ENCODE data around the gene ZBTB34.

DNA sequence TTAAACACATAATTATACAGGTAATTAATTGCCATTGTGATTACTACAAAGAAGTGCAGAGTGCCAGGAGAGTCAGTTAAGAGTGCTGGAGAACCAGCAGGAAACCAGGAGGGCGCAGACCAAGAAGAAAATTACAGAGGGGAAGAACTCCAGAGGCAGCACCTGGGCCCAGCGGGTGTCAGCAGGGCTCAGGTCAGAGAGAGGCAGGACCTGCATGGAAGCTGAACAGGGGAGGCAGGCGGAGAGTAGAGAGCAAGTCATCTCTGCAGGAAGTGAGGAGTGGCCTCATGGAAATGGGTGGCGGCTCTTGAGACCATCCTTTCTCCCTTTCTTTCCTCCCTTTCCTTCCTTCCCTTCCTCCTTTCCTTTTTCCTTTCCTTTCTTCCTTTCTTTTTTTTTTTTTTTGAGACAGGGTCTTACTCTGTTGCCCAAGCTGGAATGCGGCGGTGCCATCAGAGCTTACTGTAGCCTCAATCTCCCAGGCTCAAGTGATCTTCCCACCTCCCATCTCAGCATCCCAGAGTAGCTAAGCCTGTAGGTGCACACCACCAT lies 4.0 kb upstream of the ZBTB34 start:
- TF ChIP-seq GATA3 (IDR thresholded peaks at IDR 0.05; ENCODE audit: low read depth, low read length) (no peak), GATA2 (IDR thresholded peaks at IDR 0.05; ENCODE audit: low read depth, low read length) (no peak)

Data from SH-SY5Y (cell line).